HG02885 (cell line): Measurements from ENCODE around the gene KIAA0232.
"Not testable (repeated sequence)": the region's sequence is repeated elsewhere in the genome, so short reads cannot be mapped to it uniquely, and the experiment has no call there.

ENCODE experiments used
- ATAC-seq: cut with Tn5 transposase; IDR thresholded peaks from one replicate; pipeline ENCODE4 v1.9.1; 2021; ENCODE audit warnings: mild to moderate bottlenecking; ENCODE audit not compliant: unreplicated experiment, poor library complexity

The KIAA0232 gene

DNA sequence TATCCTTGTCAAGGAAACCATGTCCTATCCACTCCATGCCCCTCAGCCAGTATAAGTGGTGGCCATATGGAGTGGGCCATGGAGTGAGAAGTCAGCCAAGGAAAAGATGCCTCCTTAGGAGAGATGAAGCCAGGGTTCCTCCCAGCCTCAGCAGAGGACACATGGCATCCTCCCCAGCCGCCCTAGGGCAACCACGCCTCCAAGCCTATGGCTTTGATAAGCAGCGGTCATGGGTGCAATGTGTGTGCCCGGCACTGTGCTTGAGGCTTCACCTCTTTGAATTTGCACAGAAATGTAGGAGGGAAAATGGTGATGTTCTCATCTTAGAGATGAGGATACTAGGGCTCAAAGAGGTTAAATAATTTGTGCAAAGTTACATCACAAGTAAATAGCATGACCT, 92.5 kb downstream of the KIAA0232 start:
- no peak for ATAC-seq

DNA sequence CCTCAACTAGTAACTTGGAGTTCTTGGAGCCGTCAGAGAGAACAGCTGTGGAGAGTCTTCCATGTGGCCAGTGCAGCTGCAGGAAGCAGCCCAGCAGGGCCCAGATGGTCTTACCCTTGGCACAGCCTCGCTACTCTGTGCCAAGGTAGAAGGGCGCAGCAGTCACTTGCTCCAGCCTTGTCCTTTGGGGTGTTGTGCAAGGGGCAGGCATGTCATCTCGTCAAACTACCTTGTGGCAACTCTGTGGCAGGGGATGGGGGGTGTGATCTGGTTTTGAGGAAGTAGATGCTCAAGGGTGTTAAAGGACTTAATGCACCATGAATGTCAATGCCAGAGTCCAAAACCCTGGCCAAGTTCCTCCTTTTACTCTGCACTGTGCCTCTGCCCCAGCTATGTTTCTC, 92.9 kb downstream of the KIAA0232 start:
- no peak for ATAC-seq

GRCh38 chr4:6876440-6876839, 93.9 kb downstream of the KIAA0232 start:
- no peak for ATAC-seq

DNA sequence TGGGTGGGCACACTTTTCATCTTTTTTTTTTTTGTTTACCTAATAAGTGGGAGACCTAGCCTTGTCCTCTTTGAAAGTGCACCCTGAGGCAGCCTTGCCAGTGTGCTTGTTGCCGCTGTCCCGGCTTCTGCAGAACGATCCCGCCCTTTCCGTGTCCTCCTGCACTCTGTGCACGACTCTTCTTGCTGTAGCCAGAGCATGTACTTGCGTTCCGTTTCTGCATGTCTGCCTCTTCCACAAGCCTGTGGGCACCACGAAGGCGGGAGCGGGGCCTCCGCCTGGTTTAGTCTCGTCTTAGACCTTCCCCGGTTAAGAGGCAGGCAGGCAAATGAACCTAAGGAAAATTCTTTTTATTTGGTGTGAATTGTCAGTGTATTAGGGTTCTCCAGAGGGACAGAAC, 94.5 kb downstream of the KIAA0232 start:
- ATAC-seq: no peak

- ATAC-seq: no peak
These were observed 96.0 kb downstream of the KIAA0232 start for GRCh38 chr4:6878451-6879059.

GRCh38 chr4:6880691-6881090, 98.2 kb downstream of the KIAA0232 start:
- ATAC-seq: no peak

DNA sequence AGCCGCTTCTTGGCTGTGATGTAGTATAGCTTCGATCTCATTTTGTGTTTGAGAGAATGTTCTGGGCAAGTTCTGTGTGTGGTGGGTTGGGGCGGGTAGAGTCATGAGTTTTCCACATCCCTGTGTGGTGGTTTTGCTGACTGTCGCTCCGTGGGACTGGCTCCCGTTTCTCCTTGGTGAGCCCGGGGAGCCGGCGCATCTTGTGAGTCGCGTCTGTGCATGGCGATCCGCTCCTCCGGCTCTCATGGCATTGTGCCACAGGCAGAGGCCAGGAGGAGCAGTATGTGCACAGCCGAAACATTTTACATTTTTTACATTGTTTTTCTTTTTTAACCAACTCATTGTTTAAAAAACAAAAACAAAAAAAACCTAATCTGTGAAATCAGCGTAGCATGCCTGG, 99.4 kb downstream of the KIAA0232 start:
- no peak for ATAC-seq

- ATAC-seq: no peak
These were observed 101.9 kb downstream of the KIAA0232 start for GRCh38 chr4:6884341-6884870.

DNA sequence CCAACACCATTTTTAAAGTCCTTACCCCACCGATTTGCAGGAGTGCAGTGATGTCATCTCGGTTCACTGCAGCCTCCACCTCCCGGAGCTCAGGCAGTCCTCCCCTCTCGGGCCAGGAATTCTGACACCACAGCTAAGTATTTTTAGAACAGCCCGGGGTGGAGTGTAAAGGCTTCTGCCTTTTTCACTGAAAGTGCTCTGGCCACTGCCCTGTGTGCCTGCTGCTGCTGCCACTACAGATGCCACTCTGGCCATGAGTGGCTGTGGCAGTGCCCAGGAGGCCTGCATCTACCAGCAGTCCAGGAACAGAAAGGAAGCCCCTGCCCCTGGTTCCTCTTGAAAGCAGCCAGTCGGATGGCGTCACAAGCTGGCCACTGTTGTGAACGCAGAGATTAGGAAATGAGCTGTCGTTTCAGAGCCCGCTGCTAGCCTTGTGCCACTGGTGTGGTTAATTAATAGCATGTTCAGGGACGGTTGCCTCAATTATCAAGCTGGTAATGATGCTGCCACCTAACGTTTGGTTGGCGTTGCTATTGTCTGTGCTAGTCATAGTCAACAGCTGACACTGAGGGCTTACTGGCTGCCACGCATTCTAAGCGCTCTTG, 103.5 kb downstream of the KIAA0232 start:
- no peak for ATAC-seq

DNA sequence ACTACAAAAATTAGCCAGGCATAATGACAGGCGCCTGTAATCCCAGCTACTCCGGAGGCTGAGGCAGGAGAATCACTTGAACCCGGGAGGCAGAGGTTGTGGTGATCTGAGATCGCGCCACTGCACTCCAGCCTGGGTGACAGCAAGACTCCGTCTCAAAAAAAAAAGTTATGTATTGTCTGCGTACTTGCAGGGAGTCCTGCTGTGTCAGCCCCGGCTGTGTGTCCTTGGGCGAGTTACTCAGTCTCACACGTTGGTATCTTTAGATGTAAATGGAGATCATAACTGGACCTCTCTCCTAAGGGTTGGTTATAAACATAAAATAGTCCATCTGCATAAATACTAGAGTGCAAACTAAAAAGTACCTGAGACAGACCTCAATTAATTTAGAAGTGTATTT, 104.4 kb downstream of the KIAA0232 start:
- no peak for ATAC-seq

GRCh38 chr4:6887591-6888371, 105.3 kb downstream of the KIAA0232 start:
- ATAC-seq: no peak

DNA sequence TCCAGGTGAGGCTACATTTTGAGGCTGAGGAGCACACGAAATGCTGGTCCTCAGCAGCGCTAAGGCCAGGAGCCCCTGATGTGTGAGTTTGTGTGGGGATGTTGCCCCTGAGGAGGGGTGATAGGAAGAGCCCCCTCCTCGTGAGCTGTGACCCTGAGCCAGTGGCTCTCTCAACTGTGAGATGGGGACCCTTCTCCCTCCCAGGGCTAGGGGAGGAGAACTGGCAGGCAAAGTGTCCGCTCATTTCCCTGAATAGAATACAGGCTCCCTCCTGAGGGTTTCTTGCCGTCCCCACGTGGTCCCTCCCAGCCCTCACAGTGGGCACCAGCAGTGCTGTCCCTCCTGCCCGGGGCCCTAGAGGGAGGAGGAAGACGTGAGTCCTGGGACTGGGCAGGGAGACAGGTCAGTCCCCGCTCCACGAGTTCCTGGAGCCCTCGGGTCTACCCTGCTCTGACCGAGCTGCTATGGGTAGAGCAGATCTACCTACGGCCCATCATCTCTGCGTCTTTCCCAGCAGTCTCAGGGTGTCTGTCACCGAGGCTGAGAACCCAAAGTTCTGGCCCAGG, 106.1 kb downstream of the KIAA0232 start:
- no peak for ATAC-seq

DNA sequence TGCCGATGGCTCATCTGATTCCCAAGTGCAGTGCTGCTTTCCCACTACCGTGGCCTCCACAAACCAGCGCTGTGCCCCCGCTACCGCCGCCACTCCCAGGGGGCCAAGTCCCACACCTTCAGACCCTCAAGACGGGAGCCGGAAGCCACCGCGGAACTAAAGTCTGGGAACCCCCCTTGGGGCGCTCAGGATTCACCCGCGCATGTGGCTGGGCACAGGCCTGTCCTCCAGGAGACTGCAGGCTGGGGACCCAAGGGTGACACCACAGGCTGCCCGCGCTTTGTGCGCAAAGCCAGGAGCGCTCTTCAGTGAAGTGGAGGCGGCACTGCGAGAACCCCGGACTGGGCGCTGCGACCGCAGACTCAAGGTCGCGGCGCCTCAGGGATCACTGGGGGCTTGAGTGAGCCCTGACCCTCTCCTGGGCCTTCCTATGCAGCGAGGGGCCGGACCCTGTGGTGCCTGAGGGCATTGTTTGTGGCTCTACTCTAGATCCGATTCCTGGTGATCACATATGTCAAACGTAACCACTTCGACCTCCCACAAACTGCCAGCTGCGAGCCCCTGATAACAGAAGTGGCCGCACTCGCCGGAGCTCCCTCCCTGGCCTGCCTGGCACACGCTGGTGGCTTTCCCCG, 106.7 kb downstream of the KIAA0232 start:
- ATAC-seq: no peak

DNA sequence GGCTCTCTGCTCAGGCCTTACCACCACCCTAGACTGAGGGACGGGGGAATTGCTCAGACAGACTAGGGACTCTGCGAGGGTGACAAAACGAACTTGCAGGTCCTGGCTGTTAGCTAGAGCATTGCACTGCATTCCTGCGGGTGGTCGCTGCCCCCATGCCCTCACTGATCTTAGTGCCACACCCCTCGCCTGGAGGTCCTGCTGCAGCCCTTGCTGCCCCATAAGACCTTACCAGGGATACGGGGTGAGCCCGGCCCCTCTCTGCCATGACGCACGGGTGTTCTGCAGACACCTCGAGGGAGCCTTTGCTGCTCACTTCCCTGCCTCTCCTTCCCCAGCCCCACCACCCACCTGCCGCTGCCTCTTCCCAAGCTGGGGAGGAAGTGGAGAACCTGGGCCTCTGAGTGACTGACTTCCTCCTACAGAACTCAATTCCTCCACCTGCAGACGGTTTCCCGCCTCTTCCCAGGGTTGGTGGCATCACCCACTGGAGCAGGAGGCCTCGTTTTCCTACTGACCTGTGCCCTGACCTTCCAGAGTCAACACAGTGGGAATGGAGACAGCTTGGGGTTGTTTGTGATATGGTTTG, 107.3 kb downstream of the KIAA0232 start:
- ATAC-seq: no peak

GRCh38 chr4:6890358-6890757, 107.8 kb downstream of the KIAA0232 start:
- ATAC-seq: no peak

DNA sequence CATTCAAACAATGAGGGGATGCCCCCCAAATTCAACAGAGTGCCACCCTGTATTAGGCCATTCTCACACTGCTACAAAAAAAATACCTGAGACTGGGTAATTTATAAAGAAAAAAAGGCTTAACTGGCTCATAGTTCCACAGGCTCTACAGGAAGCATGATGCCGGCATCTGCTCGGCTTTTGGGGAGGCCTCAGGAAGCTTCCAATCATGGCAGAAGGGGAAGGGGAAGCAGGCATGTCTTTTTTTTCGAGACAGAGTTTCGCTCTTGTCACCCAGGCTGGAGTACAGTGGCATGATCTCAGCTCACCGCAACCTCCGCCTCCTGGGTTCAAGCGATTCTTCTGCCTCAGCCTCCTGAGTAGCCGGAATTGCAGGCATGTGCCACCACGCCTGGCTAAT, 108.4 kb downstream of the KIAA0232 start:
- ATAC-seq: not testable (repeated sequence)

DNA sequence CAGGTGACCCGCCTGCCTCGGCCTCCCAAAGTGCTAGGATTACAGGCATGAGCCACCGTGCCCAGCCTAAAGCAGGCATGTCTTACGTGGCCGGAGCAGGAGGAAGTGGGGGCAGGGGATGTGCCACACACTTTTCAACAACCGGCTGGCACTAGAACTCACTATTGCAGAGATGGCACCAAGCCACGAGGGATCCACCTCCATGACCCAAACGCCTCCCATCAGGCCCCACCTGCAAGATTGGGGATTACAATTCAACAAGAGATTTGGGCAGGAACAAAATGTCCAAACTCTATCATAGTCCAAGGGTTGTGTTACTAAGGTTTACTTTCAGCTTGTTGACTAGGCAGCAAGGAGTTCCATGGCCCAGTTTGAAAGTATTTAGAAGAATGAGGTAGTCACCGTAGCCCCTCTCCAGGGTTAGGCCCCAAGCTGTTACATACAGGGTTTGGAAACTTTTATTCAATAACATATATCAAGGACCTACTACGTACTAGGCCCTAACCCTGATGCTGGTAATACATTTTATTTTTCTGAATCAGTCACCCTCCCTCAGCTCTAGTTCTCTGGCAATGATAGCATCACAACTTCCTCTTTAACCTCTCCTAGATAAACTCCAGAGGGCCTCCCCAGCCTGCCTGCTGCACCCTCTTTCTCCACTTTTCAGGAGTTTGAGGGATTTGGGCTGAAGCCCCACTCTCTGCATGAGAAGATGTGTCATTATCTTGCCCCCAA, 109.1 kb downstream of the KIAA0232 start:
- no peak for ATAC-seq

DNA sequence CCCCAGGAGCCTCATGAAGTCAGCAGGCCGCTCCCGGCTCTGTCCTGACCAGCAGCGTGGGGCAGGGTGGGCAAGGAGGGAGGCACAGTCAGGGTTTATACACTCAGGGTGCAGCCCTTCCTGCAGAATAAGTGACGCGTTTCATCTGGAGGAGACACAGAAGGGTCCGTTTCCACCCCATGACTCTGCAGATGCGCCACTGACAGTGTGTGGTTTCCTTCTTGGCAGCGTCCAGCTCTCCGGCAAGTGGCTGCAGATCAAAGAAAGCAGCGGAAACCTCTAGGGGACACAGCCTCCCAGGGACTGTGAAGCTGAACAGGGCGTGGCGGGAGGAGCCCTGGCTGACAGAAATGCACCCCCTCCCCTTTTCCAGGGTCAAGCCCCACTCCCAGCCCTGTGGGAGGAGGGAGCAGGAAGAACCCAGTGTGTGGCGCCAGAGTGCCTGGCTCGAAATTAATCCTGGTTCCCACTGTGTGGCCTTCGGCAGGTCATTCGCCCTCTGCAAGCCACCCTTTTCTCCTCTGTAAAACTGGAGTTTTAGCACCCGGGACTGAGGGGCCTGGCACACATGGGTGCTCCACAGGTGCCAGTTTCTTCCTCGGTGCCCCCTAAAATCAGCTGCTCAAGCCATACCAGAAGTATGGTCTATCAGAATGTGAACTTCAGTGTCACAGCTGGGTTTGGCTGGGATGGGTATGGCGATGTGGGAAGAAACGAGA, 109.8 kb downstream of the KIAA0232 start:
- no peak for ATAC-seq

GRCh38 chr4:6892909-6893202, 110.3 kb downstream of the KIAA0232 start:
- ATAC-seq: no peak
